WTC11 (cell line): ENCODE measurements around the gene ALDOA. TPM values are rescaled to one million over a fixed set of nuclear protein-coding genes. Genes with fewer than 3 reads are reported as not detected.

Experiments
- ATAC-seq: fragments of 200-7000 bp; cut with Tn5 transposase; 2 replicates; pipeline ENCODE4 v1.10.0; 2021; ENCODE audit warnings: mild to moderate bottlenecking, moderate library complexity
- CTCF ChIA-PET: fragments of 300-600 bp; sonication (Branson Sonifier 250); formaldehyde crosslinking; loops from one replicate; lab custom pipeline; 2021; ENCODE audit warnings: antibody characterized with exemption; lab: Charles Lee
- POLR2A ChIA-PET: fragments of 350-600 bp; sonication (Branson Sonifier 250); formaldehyde crosslinking; loops from one replicate; lab custom pipeline; 2021; ENCODE audit warnings: antibody characterized with exemption; lab: Charles Lee
- DNase-seq: peaks from one replicate; pipeline ENCODE4 v3.0.0; 2021; ENCODE audit warnings: low spot score
- H3K27ac Mint-ChIP-seq: 2 replicates; pipeline ENCODE4 v1.8.0; 2021; ENCODE audit warnings: mixed read lengths
- H3K27me3 Mint-ChIP-seq: 2 replicates; pipeline ENCODE4 v1.8.0; 2021; ENCODE audit warnings: low read depth, mild to moderate bottlenecking, moderate library complexity, mixed read lengths
- H3K36me3 Mint-ChIP-seq: 2 replicates; pipeline ENCODE4 v1.8.0; 2021; ENCODE audit warnings: mixed read lengths
- H3K4me1 Mint-ChIP-seq: 2 replicates; pipeline ENCODE4 v1.8.0; 2022; ENCODE audit warnings: mixed read lengths
- H3K4me3 Mint-ChIP-seq: 2 replicates; pipeline ENCODE4 v1.8.0; 2021; ENCODE audit warnings: mild to moderate bottlenecking, moderate library complexity, mixed read lengths
- H3K9me3 Mint-ChIP-seq: 2 replicates; pipeline ENCODE4 v1.8.0; 2021; ENCODE audit warnings: mixed read lengths
- CREB1 ChIP-seq: sonication (generic); formaldehyde crosslinking; IDR thresholded peaks from 2 replicates; pipeline ENCODE4 v1.8.0; 2023; ENCODE audit warnings: mild to moderate bottlenecking, missing genetic modification reagents
- ELF4 ChIP-seq: sonication (generic); formaldehyde crosslinking; IDR thresholded peaks from 2 replicates; pipeline ENCODE4 v1.8.1; 2022; ENCODE audit warnings: low read depth, mild to moderate bottlenecking, moderate library complexity, missing genetic modification reagents
- EMX1 ChIP-seq: fragments of 250-450 bp; sonication (Bioruptor Pico); IDR thresholded peaks from 2 replicates; pipeline ENCODE4 v1.8.0; 2021; ENCODE audit warnings: mild to moderate bottlenecking
- FOXK1 ChIP-seq: sonication (generic); formaldehyde crosslinking; IDR thresholded peaks from 2 replicates; pipeline ENCODE4 v1.8.0; 2022; ENCODE audit warnings: mild to moderate bottlenecking, moderate library complexity, missing genetic modification reagents
- HMGA2 ChIP-seq: fragments of 250-450 bp; sonication (Bioruptor Pico); IDR thresholded peaks from 2 replicates; pipeline ENCODE4 v1.4.0; 2021; ENCODE audit warnings: mild to moderate bottlenecking, moderate library complexity
- JUN ChIP-seq: sonication (generic); formaldehyde crosslinking; IDR thresholded peaks from 2 replicates; pipeline ENCODE4 v1.8.0; 2023; ENCODE audit warnings: mild to moderate bottlenecking, missing genetic modification reagents
- RORB ChIP-seq: fragments of 250-450 bp; sonication (Bioruptor Pico); IDR thresholded peaks from 2 replicates; pipeline ENCODE4 v1.9.0; 2021; ENCODE audit warnings: mild to moderate bottlenecking
- SP1 ChIP-seq: sonication (generic); formaldehyde crosslinking; conservative IDR thresholded peaks from 2 replicates; pipeline ENCODE4 v1.8.1; 2022; ENCODE audit warnings: missing genetic modification reagents
- TEAD1 ChIP-seq: sonication (generic); formaldehyde crosslinking; IDR thresholded peaks from 2 replicates; pipeline ENCODE4 v1.8.0; 2022; ENCODE audit warnings: mild to moderate bottlenecking, missing genetic modification reagents
- ZNF317 ChIP-seq: sonication (generic); formaldehyde crosslinking; IDR thresholded peaks from 2 replicates; pipeline ENCODE4 v1.8.1; 2023; ENCODE audit warnings: low read depth, mild to moderate bottlenecking, moderate library complexity, missing genetic modification reagents, borderline replicate concordance
- total RNA-seq: library from RNA; stranded (reverse); gene quantifications from 3 replicates; pipeline ENCODE4 v1.2.3, GENCODE V29; 2021
- TF ChIP-seq, protein P1 (sequence below): fragments of 250-450 bp; sonication (Bioruptor Pico); IDR thresholded peaks from 2 replicates; pipeline ENCODE4 v1.9.0; 2021; ENCODE audit warnings: mild to moderate bottlenecking
- TF ChIP-seq, protein P2 (sequence below): sonication (generic); formaldehyde crosslinking; IDR thresholded peaks from 2 replicates; pipeline ENCODE4 v1.8.1; 2023; ENCODE audit warnings: mild to moderate bottlenecking, missing genetic modification reagents, borderline replicate concordance
- TF ChIP-seq, protein P3 (sequence below): sonication (generic); formaldehyde crosslinking; IDR thresholded peaks from 2 replicates; pipeline ENCODE4 v1.8.1; 2023; ENCODE audit warnings: mild to moderate bottlenecking, missing genetic modification reagents, moderate library complexity
- TF ChIP-seq, protein P4 (sequence below): sonication (generic); formaldehyde crosslinking; IDR thresholded peaks from 2 replicates; pipeline ENCODE4 v1.8.0; 2022; ENCODE audit warnings: mild to moderate bottlenecking, missing genetic modification reagents
- TF ChIP-seq, protein P5 (sequence below): sonication (generic); formaldehyde crosslinking; IDR thresholded peaks from 2 replicates; pipeline ENCODE4 v1.8.1; 2022; ENCODE audit warnings: low read depth, missing genetic modification reagents, borderline replicate concordance
- TF ChIP-seq, protein P6 (sequence below): sonication (generic); formaldehyde crosslinking; conservative IDR thresholded peaks from 2 replicates; pipeline ENCODE4 v1.8.1; 2022; ENCODE audit warnings: mild to moderate bottlenecking, missing genetic modification reagents

ALDOA gene
- total RNA-seq, 1 experiment from 2014 or later = 1,537 TPM

DNA sequence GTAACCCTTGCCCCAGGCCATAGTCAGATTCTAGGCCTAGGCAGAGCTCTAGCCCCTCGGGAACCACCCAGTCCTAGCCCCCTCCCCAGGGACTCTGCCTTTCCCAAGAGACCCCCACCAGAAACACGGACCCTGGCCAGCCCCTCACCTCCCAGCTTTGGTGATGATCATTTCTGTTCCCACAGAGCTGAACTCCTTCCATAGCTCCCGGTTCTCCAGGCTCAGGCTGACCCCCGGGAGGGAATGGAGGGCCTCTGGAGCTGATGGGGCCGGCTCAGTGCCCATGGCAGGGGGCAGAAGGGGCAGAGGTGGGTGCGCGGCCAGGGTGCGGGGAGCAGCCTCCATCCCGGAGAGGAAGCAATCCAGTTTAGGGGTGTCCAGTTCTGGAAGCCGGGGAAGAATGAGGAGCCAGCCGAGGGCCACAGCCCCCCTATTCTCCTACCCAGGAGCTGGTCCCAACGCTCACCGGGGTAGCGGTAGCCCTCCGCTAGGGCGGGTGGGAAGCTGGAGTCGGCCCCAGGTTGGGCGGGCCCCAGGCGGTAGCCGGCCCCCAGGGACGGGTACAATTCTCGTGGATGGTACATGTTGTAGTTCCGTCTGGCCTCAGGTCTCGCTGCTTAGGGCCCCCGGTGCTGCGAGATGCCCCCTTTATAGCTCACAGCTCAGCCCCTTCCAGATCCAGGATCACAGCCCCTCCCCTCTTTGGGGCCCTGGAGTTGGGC is 25.2 kb downstream of the ALDOA start:
- CTCF ChIA-PET = interaction anchor here (0.6 to 3.8 kb wide), 29 partner anchors 9 to 524 kb away, joined by 3 to 129 read pairs (median 7); partner anchors contain the start of genes ALDOA, CORO1A, DCTPP1 and GDPD3
- Mint-ChIP-seq H3K4me3 (peak overlapping the region; percentile 87), H3K27ac (no peak overlapping the region), H3K36me3 (peaks cover 12% of the 10 kb centered on the region), H3K27me3 (no peaks in the 10 kb centered on the region), H3K9me3 (peaks cover 4% of the 10 kb centered on the region; the same call in 1 of the 2 replicates), H3K4me1 (peaks cover 27% of the 10 kb centered on the region)
- TF ChIP-seq ZNF317 (CRISPR knock-in tag) = no peak
- TF ChIP-seq, protein P1, sequence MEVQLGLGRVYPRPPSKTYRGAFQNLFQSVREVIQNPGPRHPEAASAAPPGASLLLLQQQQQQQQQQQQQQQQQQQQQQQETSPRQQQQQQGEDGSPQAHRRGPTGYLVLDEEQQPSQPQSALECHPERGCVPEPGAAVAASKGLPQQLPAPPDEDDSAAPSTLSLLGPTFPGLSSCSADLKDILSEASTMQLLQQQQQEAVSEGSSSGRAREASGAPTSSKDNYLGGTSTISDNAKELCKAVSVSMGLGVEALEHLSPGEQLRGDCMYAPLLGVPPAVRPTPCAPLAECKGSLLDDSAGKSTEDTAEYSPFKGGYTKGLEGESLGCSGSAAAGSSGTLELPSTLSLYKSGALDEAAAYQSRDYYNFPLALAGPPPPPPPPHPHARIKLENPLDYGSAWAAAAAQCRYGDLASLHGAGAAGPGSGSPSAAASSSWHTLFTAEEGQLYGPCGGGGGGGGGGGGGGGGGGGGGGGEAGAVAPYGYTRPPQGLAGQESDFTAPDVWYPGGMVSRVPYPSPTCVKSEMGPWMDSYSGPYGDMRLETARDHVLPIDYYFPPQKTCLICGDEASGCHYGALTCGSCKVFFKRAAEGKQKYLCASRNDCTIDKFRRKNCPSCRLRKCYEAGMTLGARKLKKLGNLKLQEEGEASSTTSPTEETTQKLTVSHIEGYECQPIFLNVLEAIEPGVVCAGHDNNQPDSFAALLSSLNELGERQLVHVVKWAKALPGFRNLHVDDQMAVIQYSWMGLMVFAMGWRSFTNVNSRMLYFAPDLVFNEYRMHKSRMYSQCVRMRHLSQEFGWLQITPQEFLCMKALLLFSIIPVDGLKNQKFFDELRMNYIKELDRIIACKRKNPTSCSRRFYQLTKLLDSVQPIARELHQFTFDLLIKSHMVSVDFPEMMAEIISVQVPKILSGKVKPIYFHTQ = no peak
- 0 out of 2 replicates have a peak, but pooled peaks have one; percentile 15 for TF ChIP-seq SP1 (CRISPR knock-in tag)
- TF ChIP-seq TEAD1 (CRISPR knock-in tag) = no peak
- TF ChIP-seq, protein P2, sequence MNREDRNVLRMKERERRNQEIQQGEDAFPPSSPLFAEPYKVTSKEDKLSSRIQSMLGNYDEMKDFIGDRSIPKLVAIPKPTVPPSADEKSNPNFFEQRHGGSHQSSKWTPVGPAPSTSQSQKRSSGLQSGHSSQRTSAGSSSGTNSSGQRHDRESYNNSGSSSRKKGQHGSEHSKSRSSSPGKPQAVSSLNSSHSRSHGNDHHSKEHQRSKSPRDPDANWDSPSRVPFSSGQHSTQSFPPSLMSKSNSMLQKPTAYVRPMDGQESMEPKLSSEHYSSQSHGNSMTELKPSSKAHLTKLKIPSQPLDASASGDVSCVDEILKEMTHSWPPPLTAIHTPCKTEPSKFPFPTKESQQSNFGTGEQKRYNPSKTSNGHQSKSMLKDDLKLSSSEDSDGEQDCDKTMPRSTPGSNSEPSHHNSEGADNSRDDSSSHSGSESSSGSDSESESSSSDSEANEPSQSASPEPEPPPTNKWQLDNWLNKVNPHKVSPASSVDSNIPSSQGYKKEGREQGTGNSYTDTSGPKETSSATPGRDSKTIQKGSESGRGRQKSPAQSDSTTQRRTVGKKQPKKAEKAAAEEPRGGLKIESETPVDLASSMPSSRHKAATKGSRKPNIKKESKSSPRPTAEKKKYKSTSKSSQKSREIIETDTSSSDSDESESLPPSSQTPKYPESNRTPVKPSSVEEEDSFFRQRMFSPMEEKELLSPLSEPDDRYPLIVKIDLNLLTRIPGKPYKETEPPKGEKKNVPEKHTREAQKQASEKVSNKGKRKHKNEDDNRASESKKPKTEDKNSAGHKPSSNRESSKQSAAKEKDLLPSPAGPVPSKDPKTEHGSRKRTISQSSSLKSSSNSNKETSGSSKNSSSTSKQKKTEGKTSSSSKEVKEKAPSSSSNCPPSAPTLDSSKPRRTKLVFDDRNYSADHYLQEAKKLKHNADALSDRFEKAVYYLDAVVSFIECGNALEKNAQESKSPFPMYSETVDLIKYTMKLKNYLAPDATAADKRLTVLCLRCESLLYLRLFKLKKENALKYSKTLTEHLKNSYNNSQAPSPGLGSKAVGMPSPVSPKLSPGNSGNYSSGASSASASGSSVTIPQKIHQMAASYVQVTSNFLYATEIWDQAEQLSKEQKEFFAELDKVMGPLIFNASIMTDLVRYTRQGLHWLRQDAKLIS (CRISPR knock-in tag) = no peak
- ATAC-seq (no peak), DNase-seq (no peak)
- POLR2A ChIA-PET = interaction anchor here (1.1 to 3.0 kb wide), 2 partner anchors 21 to 25 kb away, joined by 3 to 27 read pairs; partner anchors contain the start of gene ALDOA

DNA sequence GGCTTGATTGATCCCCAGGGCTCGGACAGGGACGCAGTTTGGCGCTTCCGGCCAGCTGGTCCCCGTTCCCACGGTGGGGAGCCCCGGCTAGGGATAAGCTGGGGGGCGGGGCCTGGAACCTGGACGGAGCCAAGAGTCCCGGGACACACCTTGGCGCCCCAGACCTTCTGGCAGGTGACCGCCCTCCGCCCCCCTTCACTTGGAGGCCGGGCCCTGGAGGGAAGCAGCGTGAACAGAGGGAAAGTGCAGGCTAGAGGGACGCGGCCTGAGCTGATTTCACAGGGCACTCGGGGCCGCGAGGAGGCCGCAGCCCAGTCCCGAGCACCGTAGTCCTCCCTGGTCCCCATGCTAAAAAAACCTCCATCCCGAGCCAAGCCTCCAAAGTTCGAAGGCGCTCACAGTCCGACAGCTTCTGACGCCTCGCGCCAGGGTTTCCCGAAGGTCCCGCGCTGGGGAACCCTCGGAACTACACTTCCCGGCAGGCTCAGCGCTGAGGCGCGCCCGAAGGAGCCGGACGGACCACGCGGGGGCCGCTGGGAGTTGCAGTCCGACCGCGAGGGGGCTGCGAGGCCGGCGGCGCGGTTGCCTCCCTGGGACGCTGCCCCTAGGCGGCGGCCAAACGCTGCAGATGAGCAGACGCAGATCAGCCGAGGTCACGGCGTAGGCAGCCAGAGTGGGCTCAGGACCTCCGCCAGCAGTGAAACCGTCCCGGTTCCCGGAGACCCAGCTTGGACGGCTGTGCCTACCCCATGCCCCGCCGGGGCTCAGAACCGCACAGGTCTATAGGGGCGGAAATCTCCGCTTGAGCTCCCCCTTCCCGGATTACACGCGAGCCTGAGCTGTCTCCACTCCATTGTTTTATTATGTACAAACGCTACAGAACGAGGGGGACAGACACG is 26.2 kb downstream of the ALDOA start, which contains the start of gene TBX6:
TBX6 (minus strand) TSS at position 451 of the 899 bp plus-strand sequence. CDS start 731 bp downstream, outside the sequence.
- ATAC-seq = peak; percentile 69
- peaks cover 27% of the 10 kb centered on the region for H3K4me1 Mint-ChIP-seq
- TF ChIP-seq HMGA2 (no peak), JUN (CRISPR knock-in tag) (no peak), ELF4 (CRISPR knock-in tag) (no peak), RORB (CRISPR knock-in tag) (no peak), FOXK1 (CRISPR knock-in tag) (peak; percentile 53; the same call in 1 of the 2 replicates), EMX1 (no peak), CREB1 (no peak)
- TF ChIP-seq, protein P3, sequence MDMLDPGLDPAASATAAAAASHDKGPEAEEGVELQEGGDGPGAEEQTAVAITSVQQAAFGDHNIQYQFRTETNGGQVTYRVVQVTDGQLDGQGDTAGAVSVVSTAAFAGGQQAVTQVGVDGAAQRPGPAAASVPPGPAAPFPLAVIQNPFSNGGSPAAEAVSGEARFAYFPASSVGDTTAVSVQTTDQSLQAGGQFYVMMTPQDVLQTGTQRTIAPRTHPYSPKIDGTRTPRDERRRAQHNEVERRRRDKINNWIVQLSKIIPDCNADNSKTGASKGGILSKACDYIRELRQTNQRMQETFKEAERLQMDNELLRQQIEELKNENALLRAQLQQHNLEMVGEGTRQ = 0 out of 2 replicates have a peak, but pooled peaks have one; percentile 57
- TF ChIP-seq, protein P2 (CRISPR knock-in tag) = no peak
- TF ChIP-seq, protein P4, sequence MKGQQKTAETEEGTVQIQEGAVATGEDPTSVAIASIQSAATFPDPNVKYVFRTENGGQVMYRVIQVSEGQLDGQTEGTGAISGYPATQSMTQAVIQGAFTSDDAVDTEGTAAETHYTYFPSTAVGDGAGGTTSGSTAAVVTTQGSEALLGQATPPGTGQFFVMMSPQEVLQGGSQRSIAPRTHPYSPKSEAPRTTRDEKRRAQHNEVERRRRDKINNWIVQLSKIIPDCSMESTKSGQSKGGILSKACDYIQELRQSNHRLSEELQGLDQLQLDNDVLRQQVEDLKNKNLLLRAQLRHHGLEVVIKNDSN (CRISPR knock-in tag) = peak; percentile 20; the same call in 1 of the 2 replicates
- TF ChIP-seq, protein P5, sequence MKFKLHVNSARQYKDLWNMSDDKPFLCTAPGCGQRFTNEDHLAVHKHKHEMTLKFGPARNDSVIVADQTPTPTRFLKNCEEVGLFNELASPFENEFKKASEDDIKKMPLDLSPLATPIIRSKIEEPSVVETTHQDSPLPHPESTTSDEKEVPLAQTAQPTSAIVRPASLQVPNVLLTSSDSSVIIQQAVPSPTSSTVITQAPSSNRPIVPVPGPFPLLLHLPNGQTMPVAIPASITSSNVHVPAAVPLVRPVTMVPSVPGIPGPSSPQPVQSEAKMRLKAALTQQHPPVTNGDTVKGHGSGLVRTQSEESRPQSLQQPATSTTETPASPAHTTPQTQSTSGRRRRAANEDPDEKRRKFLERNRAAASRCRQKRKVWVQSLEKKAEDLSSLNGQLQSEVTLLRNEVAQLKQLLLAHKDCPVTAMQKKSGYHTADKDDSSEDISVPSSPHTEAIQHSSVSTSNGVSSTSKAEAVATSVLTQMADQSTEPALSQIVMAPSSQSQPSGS (CRISPR knock-in tag) = no peak
- TF ChIP-seq, protein P6, sequence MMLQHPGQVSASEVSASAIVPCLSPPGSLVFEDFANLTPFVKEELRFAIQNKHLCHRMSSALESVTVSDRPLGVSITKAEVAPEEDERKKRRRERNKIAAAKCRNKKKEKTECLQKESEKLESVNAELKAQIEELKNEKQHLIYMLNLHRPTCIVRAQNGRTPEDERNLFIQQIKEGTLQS = no peak

More for the DNA sequence above, 26.2 kb downstream of the ALDOA start, which contains the start of gene TBX6:
- H3K9me3 Mint-ChIP-seq = peaks cover 5% of the 10 kb centered on the region
- H3K27ac Mint-ChIP-seq = peak within 1 kb of the TSS; percentile 98
- peak within 1 kb of the TSS; percentile 87 for H3K4me3 Mint-ChIP-seq
- ChIA-PET CTCF (interaction anchor here (0.6 to 3.8 kb wide), 67 partner anchors 9 to 850 kb away, joined by 3 to 129 read pairs (median 4); partner anchors contain the start of genes ALDOA, ASPHD1, CD2BP2 and CDIPT), POLR2A (interaction anchor here (0.6 to 3.0 kb wide), 10 partner anchors 13 to 524 kb away, joined by 3 to 27 read pairs (median 3); partner anchors contain the start of genes ALDOA, PPP4C, TAOK2 and TMEM219)
- DNase-seq = peak; percentile 97
- peaks cover 3% of the 10 kb centered on the region for H3K27me3 Mint-ChIP-seq
- H3K36me3 Mint-ChIP-seq = peaks cover 16% of the 10 kb centered on the region
